HepG2 (cell line): ENCODE measurements around the gene MYL6B. TPM values are rescaled to one million over a fixed set of nuclear protein-coding genes. Genes with fewer than 3 reads are reported as not detected.

ENCODE experiments used
- ATRX ChIP-seq: sonication (generic); formaldehyde crosslinking; IDR thresholded peaks from 2 replicates; pipeline ENCODE4 v1.4.0; 2020; ENCODE audit warnings: missing genetic modification reagents, borderline replicate concordance
- CEBPB ChIP-seq: IDR thresholded peaks from 2 replicates; pipeline ENCODE4 v1.6.1; 2011; ENCODE audit warnings: low read depth, low read length, improper control_type of control experiment, borderline replicate concordance
- DMAP1 ChIP-seq: IDR thresholded peaks from 2 replicates; pipeline ENCODE4 v1.6.1; 2016
- FOXA1 ChIP-seq, 2 experiments: fragments of 450-650 bp in 1 of 2; sonication (generic) in 1 of 2; formaldehyde crosslinking in 1 of 2; IDR thresholded peaks; 2 replicates each; pipeline versions ENCODE4 v1.4.0 to v1.6.1; 2016 to 2020; ENCODE audit warnings: missing genetic modification reagents in 1 of 2
- HOXA5 ChIP-seq: sonication (generic); formaldehyde crosslinking; IDR thresholded peaks from 2 replicates; pipeline ENCODE4 v1.4.0; 2020; ENCODE audit warnings: missing genetic modification reagents
- KDM3A ChIP-seq: IDR thresholded peaks from 2 replicates; pipeline ENCODE4 v1.6.1; 2018; ENCODE audit warnings: low read depth, missing compliant biosample characterization
- KDM5A ChIP-seq: fragments of 200-600 bp; sonication (generic); IDR thresholded peaks from 2 replicates; pipeline ENCODE4 v1.7.0; 2018; ENCODE audit warnings: antibody characterized with exemption, mild to moderate bottlenecking, low read length, borderline replicate concordance
- MYPOP ChIP-seq: sonication (generic); formaldehyde crosslinking; IDR thresholded peaks from 2 replicates; pipeline ENCODE4 v1.8.1; 2023; ENCODE audit warnings: mild to moderate bottlenecking, moderate library complexity, missing genetic modification reagents
- NPAS2 ChIP-seq: sonication (generic); formaldehyde crosslinking; IDR thresholded peaks from 2 replicates; pipeline ENCODE4 v1.8.0; 2022; ENCODE audit warnings: mild to moderate bottlenecking, missing genetic modification reagents, borderline replicate concordance
- POLR2AphosphoS5 ChIP-seq: IDR thresholded peaks from 2 replicates; pipeline ENCODE4 v1.6.1; 2012; ENCODE audit warnings: low read depth, low read length
- SIN3A ChIP-seq: IDR thresholded peaks from 2 replicates; pipeline ENCODE4 v1.6.1; 2011; ENCODE audit warnings: low read depth, mild to moderate bottlenecking, control low read depth, low read length, borderline replicate concordance
- TRIM24 ChIP-seq: sonication (generic); formaldehyde crosslinking; IDR thresholded peaks from 2 replicates; pipeline ENCODE4 v1.8.0; 2022; ENCODE audit warnings: mild to moderate bottlenecking, missing genetic modification reagents
- ZBTB7B ChIP-seq: sonication (generic); formaldehyde crosslinking; IDR thresholded peaks from 2 replicates; pipeline ENCODE4 v1.4.0; 2020; ENCODE audit warnings: missing genetic modification reagents
- ZNF264 ChIP-seq: sonication (generic); formaldehyde crosslinking; IDR thresholded peaks from 2 replicates; pipeline ENCODE4 v1.4.0; 2020; ENCODE audit warnings: missing genetic modification reagents
- ZNF501 ChIP-seq: sonication (generic); formaldehyde crosslinking; IDR thresholded peaks from 2 replicates; pipeline ENCODE4 v1.5.1; 2020; ENCODE audit warnings: mild to moderate bottlenecking, moderate library complexity, missing genetic modification reagents
- ZNF569 ChIP-seq: sonication (generic); formaldehyde crosslinking; IDR thresholded peaks from 2 replicates; pipeline ENCODE4 v1.5.0; 2020; ENCODE audit warnings: mild to moderate bottlenecking, missing genetic modification reagents, moderate library complexity, borderline replicate concordance
- ZNF670 ChIP-seq: sonication (generic); formaldehyde crosslinking; IDR thresholded peaks from 2 replicates; pipeline ENCODE4 v1.8.0; 2022; ENCODE audit warnings: mild to moderate bottlenecking, missing genetic modification reagents, borderline replicate concordance
- polyA plus RNA-seq, 8 experiments: library from polyadenylated mRNA; depleted of rRNA in 3 of 8; stranded (reverse) in 7 of 8; unstranded in 1 of 8; fragments of >200 nt; fragmentation: Illumina TruSeq in 4 of 8; extraction: Trizol in 4 of 8; gene quantifications; 2 replicates each; pipeline versions ENCODE4 v1.2.1 to v1.2.3, GENCODE V29; 2011 to 2016; ENCODE audit warnings: low read depth in 4 of 8, missing spikeins in 1 of 8, mixed read lengths in 1 of 8; ENCODE audit not compliant: insufficient read depth in 1 of 8
- total RNA-seq, 5 experiments: library from RNA; depleted of rRNA; stranded (reverse); fragments of >200 nt; fragmentation: Illumina TruSeq; extraction: Trizol; gene quantifications; 2 replicates each; pipeline ENCODE4 v1.2.3, GENCODE V29; 2016; ENCODE audit warnings: low read depth in 1 of 5
- TF ChIP-seq, protein P1 (sequence below): sonication (generic); formaldehyde crosslinking; IDR thresholded peaks from 2 replicates; pipeline ENCODE4 v1.4.0; 2020; ENCODE audit warnings: missing genetic modification reagents
- TF ChIP-seq, protein P2 (sequence below): sonication (generic); formaldehyde crosslinking; IDR thresholded peaks from 2 replicates; pipeline ENCODE4 v1.5.0; 2020; ENCODE audit warnings: mild to moderate bottlenecking, missing genetic modification reagents, moderate library complexity
- TF ChIP-seq, protein P3 (sequence below): IDR thresholded peaks from 2 replicates; pipeline ENCODE4 v1.6.1; 2018; ENCODE audit warnings: missing genetic modification reagents
- TF ChIP-seq, protein P4 (sequence below): sonication (generic); formaldehyde crosslinking; IDR thresholded peaks from 2 replicates; pipeline ENCODE4 v1.8.1; 2022; ENCODE audit warnings: low read depth, mild to moderate bottlenecking, missing genetic modification reagents

Gene MYL6B
- total and polyA plus RNA-seq, 2 of the 13 experiments (the other 11 are each of a cell fraction or from before 2014, with no cell fraction given): 75.7 to 88.7 TPM

DNA sequence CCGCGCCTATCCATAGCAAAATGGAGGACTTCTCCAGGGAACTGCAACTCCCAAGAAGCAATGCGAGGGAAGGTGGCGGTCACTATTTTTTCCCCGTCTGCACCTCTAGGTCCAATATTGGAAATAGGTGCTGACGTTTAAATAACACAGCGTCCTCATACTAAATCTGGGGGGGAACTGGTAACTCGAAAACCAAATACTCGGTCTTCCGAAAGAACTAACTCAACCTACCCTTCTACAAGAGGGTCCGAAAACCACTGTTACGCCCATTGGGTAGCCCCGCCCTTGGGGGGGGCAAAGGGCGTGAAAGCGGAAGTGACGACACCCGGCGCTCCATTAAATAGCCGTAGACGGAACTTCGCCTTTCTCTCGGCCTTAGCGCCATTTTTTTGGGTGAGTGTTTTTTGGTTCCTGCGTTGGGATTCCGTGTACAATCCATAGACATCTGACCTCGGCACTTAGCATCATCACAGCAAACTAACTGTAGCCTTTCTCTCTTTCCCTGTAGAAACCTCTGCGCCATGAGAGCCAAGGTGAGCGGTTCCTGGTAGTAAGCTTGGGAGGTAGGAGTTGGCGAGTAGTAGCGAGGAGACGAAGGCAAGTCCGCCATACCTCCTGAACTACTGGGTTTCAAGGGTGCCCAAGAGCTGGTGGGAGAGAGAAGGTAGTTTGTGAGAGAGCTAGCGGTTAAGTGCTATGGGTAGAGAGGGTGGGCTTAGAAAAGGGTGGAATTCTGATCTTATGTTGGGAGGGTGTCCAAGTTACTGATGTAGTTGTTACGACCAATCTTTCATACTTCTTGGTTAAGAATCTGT is 35.9 kb upstream of the MYL6B start, which contains the start of gene RPL41 (continued):
- TF ChIP-seq ZBTB7B (CRISPR knock-in tag): no peak; the same call in 1 of the 2 replicates
- TF ChIP-seq ZNF670 (CRISPR knock-in tag): no peak
- TF ChIP-seq POLR2AphosphoS5: peak; percentile 100
- peak; percentile 61; the same call in 1 of the 2 replicates for TF ChIP-seq ZNF501 (CRISPR knock-in tag)
- TF ChIP-seq KDM3A: no peak
- no peak for TF ChIP-seq NPAS2
- TF ChIP-seq, protein P1, sequence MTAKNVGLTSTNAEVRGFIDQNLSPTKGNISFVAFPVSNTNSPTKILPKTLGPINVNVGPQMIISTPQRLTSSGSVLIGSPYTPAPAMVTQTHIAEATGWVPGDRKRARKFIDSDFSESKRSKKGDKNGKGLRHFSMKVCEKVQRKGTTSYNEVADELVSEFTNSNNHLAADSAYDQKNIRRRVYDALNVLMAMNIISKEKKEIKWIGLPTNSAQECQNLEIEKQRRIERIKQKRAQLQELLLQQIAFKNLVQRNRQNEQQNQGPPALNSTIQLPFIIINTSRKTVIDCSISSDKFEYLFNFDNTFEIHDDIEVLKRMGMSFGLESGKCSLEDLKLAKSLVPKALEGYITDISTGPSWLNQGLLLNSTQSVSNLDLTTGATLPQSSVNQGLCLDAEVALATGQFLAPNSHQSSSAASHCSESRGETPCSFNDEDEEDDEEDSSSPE: peak; percentile 79
- peak; percentile 86 for TF ChIP-seq SIN3A
- TF ChIP-seq TRIM24 (CRISPR knock-in tag): no peak
- TF ChIP-seq HOXA5 (CRISPR knock-in tag): no peak; the same call in 1 of the 2 replicates
- no peak for TF ChIP-seq ATRX
- TF ChIP-seq CEBPB: no peak
- peak; percentile 86 for TF ChIP-seq MYPOP
- 0 out of 2 replicates have a peak, but pooled peaks have one; percentile 16 for TF ChIP-seq ZNF264 (CRISPR knock-in tag)
- TF ChIP-seq DMAP1 (CRISPR knock-in tag): peak; percentile 95
- TF ChIP-seq ZNF569: no peak
- TF ChIP-seq, protein P2, sequence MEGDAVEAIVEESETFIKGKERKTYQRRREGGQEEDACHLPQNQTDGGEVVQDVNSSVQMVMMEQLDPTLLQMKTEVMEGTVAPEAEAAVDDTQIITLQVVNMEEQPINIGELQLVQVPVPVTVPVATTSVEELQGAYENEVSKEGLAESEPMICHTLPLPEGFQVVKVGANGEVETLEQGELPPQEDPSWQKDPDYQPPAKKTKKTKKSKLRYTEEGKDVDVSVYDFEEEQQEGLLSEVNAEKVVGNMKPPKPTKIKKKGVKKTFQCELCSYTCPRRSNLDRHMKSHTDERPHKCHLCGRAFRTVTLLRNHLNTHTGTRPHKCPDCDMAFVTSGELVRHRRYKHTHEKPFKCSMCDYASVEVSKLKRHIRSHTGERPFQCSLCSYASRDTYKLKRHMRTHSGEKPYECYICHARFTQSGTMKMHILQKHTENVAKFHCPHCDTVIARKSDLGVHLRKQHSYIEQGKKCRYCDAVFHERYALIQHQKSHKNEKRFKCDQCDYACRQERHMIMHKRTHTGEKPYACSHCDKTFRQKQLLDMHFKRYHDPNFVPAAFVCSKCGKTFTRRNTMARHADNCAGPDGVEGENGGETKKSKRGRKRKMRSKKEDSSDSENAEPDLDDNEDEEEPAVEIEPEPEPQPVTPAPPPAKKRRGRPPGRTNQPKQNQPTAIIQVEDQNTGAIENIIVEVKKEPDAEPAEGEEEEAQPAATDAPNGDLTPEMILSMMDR (CRISPR knock-in tag): peak; percentile 17; the same call in 1 of the 2 replicates
- TF ChIP-seq, protein P3, sequence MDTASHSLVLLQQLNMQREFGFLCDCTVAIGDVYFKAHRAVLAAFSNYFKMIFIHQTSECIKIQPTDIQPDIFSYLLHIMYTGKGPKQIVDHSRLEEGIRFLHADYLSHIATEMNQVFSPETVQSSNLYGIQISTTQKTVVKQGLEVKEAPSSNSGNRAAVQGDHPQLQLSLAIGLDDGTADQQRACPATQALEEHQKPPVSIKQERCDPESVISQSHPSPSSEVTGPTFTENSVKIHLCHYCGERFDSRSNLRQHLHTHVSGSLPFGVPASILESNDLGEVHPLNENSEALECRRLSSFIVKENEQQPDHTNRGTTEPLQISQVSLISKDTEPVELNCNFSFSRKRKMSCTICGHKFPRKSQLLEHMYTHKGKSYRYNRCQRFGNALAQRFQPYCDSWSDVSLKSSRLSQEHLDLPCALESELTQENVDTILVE (CRISPR knock-in tag): peak; percentile 80; the same call in 1 of the 2 replicates
- TF ChIP-seq, protein P4, sequence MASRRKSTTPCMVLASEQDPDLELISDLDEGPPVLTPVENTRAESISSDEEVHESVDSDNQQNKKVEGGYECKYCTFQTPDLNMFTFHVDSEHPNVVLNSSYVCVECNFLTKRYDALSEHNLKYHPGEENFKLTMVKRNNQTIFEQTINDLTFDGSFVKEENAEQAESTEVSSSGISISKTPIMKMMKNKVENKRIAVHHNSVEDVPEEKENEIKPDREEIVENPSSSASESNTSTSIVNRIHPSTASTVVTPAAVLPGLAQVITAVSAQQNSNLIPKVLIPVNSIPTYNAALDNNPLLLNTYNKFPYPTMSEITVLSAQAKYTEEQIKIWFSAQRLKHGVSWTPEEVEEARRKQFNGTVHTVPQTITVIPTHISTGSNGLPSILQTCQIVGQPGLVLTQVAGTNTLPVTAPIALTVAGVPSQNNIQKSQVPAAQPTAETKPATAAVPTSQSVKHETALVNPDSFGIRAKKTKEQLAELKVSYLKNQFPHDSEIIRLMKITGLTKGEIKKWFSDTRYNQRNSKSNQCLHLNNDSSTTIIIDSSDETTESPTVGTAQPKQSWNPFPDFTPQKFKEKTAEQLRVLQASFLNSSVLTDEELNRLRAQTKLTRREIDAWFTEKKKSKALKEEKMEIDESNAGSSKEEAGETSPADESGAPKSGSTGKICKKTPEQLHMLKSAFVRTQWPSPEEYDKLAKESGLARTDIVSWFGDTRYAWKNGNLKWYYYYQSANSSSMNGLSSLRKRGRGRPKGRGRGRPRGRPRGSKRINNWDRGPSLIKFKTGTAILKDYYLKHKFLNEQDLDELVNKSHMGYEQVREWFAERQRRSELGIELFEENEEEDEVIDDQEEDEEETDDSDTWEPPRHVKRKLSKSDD: 0 out of 2 replicates have a peak, but pooled peaks have one; percentile 67
- TF ChIP-seq KDM5A: peak; percentile 86; the same call in 1 of the 2 replicates
- no peak for TF ChIP-seq FOXA1 (IDR thresholded peaks at IDR 0.05)
- TF ChIP-seq FOXA1 (CRISPR knock-in tag; IDR thresholded peaks at IDR 0.05): no peak
